ENCODE results near the gene PALM. TPM values are rescaled to one million over a fixed set of nuclear protein-coding genes. Genes with fewer than 3 reads are reported as not detected.

PALM gene
- total RNA-seq, 1 donor from 2014 or later = under 0.01 TPM

DNA sequence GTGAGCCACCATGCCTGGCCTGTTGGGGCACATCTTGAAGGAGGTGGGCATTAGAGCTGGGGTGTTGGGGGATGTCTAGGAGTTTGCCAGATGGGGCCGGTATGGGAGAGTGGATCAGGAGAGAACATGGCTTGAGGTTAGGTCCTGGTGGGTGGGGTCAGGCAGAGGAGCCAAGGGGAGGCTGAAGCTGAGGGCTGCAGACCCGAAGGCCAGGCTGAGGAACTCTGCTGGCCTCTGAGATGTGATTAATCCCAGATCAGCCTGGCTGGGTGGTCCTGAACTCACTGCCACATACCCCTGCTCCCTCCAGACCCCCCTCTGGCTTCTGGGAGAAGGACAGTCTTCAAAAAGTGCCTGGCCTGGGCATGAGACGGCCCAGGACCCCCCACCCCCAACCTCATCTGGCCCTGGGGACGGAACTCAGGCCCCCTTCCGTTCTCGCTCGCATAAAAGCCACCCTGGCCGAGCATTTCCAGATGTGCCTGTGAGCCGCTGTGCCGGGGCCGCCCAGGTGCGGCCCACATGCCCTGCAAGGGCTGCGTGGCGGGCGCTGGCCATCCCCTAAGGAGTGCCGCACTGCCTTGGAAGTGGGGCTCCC is 29.8 kb upstream of the PALM start:
- DNase-seq (ENCODE audit: low read depth) (no peak), FAIRE-seq (no peak)
- H3K27me3 ChIP-seq (ENCODE audit: control insufficient read depth, insufficient read depth, low read length) = no peaks in the 10 kb centered on the region
- H3K36me3 ChIP-seq (ENCODE audit: control insufficient read depth, insufficient read depth, low read length) = peaks cover 20% of the 10 kb centered on the region
- no peak overlapping the region for H3K4me3 ChIP-seq (ENCODE audit: low read depth, low read length)
- TF ChIP-seq, protein P1, sequence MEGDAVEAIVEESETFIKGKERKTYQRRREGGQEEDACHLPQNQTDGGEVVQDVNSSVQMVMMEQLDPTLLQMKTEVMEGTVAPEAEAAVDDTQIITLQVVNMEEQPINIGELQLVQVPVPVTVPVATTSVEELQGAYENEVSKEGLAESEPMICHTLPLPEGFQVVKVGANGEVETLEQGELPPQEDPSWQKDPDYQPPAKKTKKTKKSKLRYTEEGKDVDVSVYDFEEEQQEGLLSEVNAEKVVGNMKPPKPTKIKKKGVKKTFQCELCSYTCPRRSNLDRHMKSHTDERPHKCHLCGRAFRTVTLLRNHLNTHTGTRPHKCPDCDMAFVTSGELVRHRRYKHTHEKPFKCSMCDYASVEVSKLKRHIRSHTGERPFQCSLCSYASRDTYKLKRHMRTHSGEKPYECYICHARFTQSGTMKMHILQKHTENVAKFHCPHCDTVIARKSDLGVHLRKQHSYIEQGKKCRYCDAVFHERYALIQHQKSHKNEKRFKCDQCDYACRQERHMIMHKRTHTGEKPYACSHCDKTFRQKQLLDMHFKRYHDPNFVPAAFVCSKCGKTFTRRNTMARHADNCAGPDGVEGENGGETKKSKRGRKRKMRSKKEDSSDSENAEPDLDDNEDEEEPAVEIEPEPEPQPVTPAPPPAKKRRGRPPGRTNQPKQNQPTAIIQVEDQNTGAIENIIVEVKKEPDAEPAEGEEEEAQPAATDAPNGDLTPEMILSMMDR (IDR thresholded peaks at IDR 0.05; ENCODE audit: insufficient read depth, low read length, severe bottlenecking) = no peak

DNA sequence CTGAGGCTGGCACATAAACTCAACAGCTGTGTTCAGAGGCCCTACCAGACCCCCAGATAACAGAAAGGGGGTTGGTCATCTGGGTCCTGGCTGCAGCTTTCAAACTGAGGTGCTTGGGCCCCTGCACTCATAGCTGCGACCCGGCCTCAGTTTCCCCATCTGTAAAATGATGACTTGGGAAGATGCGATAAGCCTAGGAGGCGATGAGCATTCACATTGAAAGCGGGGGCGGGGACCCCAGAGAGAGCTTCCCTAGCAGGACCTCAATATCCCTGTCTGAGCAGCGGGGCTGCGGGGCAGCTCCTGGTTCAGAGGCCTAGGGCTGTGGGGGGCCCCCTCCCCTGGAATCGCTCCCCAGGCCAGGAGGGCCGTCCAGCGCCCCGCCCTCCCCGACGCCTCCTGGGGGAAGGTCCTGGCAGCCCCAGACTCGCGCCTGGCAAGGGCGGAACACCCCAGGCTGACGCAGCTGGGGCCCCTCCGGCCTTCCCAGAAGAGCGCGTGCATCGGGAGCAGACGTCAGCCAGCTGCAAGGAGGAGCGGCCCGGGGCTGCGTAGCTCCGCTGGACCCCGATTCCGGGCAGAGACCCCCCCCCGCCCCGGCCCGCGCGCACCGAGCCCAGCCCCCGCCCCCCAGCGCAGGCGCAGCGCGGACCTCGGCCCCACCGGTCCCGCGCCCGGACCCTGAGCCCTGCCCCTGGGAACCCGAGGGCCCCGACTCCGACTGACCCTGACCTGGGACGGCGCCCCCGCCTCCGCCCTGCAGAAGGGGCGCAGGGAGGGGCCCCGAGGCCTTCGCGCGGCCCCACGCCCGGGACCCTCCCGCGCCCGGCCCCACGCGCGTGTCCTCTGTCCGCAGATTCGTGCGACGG is 29.1 kb upstream of the PALM start:
- FAIRE-seq = no peak
- Histone ChIP-seq H3K36me3 (ENCODE audit: control insufficient read depth, insufficient read depth, low read length) (peaks cover 20% of the 10 kb centered on the region), H3K27me3 (ENCODE audit: control insufficient read depth, insufficient read depth, low read length) (no peaks in the 10 kb centered on the region), H3K4me3 (ENCODE audit: low read depth, low read length) (peak overlapping the region; percentile 47)
- TF ChIP-seq, protein P1 (IDR thresholded peaks at IDR 0.05; ENCODE audit: insufficient read depth, low read length, severe bottlenecking) = no peak
- DNase-seq (ENCODE audit: low read depth) = peak; percentile 63

DNA sequence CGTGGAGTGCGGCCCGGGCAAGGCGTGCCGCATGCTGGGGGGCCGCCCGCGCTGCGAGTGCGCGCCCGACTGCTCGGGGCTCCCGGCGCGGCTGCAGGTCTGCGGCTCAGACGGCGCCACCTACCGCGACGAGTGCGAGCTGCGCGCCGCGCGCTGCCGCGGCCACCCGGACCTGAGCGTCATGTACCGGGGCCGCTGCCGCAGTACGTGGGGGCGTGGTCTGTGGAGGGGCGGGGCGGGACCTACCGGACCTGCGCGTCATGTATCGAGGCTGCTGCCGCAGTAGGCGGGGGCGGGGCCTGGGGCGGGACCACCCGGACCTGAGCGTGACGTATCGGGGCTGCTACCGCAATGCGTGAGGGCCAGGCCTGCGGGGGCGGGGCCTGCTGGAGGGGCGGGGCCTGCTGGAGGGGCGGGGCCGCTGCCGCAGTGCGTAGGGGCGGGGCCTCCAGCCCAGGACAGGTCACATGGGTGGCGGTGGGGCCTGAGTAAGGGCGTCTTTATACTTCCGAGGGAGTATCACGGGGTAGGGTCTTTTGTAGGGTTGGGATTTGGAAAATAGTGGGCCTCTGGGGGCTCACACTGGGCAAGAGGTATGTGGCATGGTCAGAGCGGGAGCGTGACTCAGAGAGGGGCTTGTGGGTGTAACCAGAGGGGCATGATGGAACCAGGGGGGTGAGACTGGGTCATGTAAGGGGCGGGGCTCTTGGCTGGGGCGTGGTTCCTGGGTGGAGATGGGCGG is 28.3 kb upstream of the PALM start:
- TF ChIP-seq, protein P1 (IDR thresholded peaks at IDR 0.05; ENCODE audit: insufficient read depth, low read length, severe bottlenecking) = peak; percentile 57
- peak; percentile 89 for DNase-seq (ENCODE audit: low read depth)
- FAIRE-seq = no peak

DNA sequence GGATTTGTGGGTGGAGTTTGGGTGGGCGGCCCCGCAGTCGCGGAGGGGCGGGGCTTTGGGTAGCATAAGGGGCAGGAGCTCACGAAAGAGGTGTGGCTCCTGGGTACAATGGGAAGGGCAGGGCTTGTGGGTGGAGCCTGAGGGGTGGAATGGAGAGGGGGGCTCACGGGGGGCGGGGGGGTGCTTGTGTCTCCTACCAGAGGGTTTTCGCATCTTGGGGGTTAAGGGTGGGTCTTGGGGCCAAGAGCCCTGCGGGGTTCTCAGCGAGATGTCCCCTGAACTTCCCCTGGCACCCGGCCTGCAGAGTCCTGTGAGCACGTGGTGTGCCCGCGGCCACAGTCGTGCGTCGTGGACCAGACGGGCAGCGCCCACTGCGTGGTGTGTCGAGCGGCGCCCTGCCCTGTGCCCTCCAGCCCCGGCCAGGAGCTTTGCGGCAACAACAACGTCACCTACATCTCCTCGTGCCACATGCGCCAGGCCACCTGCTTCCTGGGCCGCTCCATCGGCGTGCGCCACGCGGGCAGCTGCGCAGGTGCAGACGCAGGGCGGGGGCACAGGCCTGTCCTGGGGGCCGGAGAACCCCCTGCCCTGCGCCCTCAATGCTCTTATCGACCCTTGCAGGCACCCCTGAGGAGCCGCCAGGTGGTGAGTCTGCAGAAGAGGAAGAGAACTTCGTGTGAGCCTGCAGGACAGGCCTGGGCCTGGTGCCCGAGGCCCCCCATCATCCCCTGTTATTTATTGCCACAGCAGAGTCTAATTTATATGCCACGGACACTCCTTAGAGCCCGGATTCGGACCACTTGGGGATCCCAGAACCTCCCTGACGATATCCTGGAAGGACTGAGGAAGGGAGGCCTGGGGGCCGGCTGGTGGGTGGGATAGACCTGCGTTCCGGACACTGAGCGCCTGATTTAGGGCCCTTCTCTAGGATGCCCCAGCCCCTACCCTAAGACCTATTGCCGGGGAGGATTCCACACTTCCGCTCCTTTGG is 27.4 kb upstream of the PALM start:
- DNase-seq (ENCODE audit: low read depth) (no peak), FAIRE-seq (no peak)
- TF ChIP-seq, protein P1 (IDR thresholded peaks at IDR 0.05; ENCODE audit: insufficient read depth, low read length, severe bottlenecking) = no peak
- Histone ChIP-seq H3K4me3 (ENCODE audit: low read depth, low read length) (peak overlapping the region; percentile 19), H3K27me3 (ENCODE audit: control insufficient read depth, insufficient read depth, low read length) (no peaks in the 10 kb centered on the region), H3K36me3 (ENCODE audit: control insufficient read depth, insufficient read depth, low read length) (peaks cover 20% of the 10 kb centered on the region)

More for the DNA sequence above, 28.3 kb upstream of the PALM start:
- Histone ChIP-seq H3K27me3 (ENCODE audit: control insufficient read depth, insufficient read depth, low read length) (no peaks in the 10 kb centered on the region), H3K4me3 (ENCODE audit: low read depth, low read length) (peak overlapping the region; percentile 47), H3K36me3 (ENCODE audit: control insufficient read depth, insufficient read depth, low read length) (peaks cover 20% of the 10 kb centered on the region)

DNA sequence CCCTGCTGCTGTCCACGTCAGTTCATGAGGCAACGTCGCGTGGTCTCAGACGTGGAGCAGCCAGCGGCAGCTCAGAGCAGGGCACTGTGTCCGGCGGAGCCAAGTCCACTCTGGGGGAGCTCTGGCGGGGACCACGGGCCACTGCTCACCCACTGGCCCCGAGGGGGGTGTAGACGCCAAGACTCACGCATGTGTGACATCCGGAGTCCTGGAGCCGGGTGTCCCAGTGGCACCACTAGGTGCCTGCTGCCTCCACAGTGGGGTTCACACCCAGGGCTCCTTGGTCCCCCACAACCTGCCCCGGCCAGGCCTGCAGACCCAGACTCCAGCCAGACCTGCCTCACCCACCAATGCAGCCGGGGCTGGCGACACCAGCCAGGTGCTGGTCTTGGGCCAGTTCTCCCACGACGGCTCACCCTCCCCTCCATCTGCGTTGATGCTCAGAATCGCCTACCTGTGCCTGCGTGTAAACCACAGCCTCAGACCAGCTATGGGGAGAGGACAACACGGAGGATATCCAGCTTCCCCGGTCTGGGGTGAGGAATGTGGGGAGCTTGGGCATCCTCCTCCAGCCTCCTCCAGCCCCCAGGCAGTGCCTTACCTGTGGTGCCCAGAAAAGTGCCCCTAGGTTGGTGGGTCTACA is 25.9 kb upstream of the PALM start:
- FAIRE-seq (no peak), DNase-seq (ENCODE audit: low read depth) (no peak)
- Histone ChIP-seq H3K36me3 (ENCODE audit: control insufficient read depth, insufficient read depth, low read length) (peaks cover 18% of the 10 kb centered on the region), H3K27me3 (ENCODE audit: control insufficient read depth, insufficient read depth, low read length) (no peaks in the 10 kb centered on the region), H3K4me3 (ENCODE audit: low read depth, low read length) (no peak overlapping the region)
- TF ChIP-seq, protein P1 (IDR thresholded peaks at IDR 0.05; ENCODE audit: insufficient read depth, low read length, severe bottlenecking) = no peak
